IPS DF 6.9 (cell line): Measurements from ENCODE around the gene HAPLN1.

Source experiments
- DNase-seq: peaks from one replicate; pipeline ENCODE4 v3.0.0-alpha.2; 2013; ENCODE audit warnings: low read depth, low spot score
- H3K27ac ChIP-seq: one replicate; pipeline ENCODE4 v1.5.1; 2013; ENCODE audit warnings: low read length, control low read depth
- H3K27me3 ChIP-seq: 2 replicates; pipeline ENCODE4 v1.6.1; 2013; ENCODE audit warnings: mild to moderate bottlenecking, low read length; ENCODE audit not compliant: control insufficient read depth, insufficient read depth
- H3K36me3 ChIP-seq: 2 replicates; pipeline ENCODE4 v1.6.1; 2013; ENCODE audit warnings: low read length; ENCODE audit not compliant: control insufficient read depth, insufficient read depth
- H3K4me1 ChIP-seq: 2 replicates; pipeline ENCODE4 v1.6.1; 2013; ENCODE audit warnings: low read length; ENCODE audit not compliant: control insufficient read depth, insufficient read depth
- H3K4me3 ChIP-seq: 2 replicates; pipeline ENCODE4 v1.5.1; 2013; ENCODE audit warnings: mild to moderate bottlenecking, low read length
- H3K9me3 ChIP-seq: 2 replicates; pipeline ENCODE4 v1.6.1; 2013; ENCODE audit warnings: low read length, inconsistent platforms; ENCODE audit not compliant: control insufficient read depth, insufficient read depth
- WGBS: extraction: QIAGEN DNeasy Blood & Tissue Kit; methylation state at CpG from one replicate; pipeline ENCODE4 v1.1.7; 2013; ENCODE audit warnings: mixed read lengths, missing lambda C conversion rate; ENCODE audit not compliant: insufficient read length, insufficient coverage; 5-methylcytosine and 5-hydroxymethylcytosine counted together

HAPLN1 gene

GRCh38 chr5:83590966-83591365 lies 129.7 kb downstream of the HAPLN1 start:
- H3K4me1 ChIP-seq: no peaks in the 10 kb centered on the region
- WGBS: no CpG with 5 or more reads among the region's 4 CpGs

GRCh38 chr5:83589786-83590185 lies 130.9 kb downstream of the HAPLN1 start:
- WGBS: no CpG with 5 or more reads among the region's 1 CpG
- Histone ChIP-seq H3K27me3 (no peaks in the 10 kb centered on the region), H3K27ac (no peak overlapping the region), H3K4me3 (no peak overlapping the region), H3K4me1 (no peaks in the 10 kb centered on the region), H3K9me3 (no peaks in the 10 kb centered on the region), H3K36me3 (no peaks in the 10 kb centered on the region)
- no peak for DNase-seq

More at GRCh38 chr5:83590966-83591365, 129.7 kb downstream of the HAPLN1 start:
- H3K36me3 ChIP-seq: no peaks in the 10 kb centered on the region
- H3K27ac ChIP-seq: no peak overlapping the region
- H3K27me3 ChIP-seq: no peaks in the 10 kb centered on the region
- no peak for DNase-seq
- no peak overlapping the region for H3K4me3 ChIP-seq
- H3K9me3 ChIP-seq: no peaks in the 10 kb centered on the region
